Esophagus squamous epithelium (tissue), 4 donors: ENCODE measurements around the gene CXCL3.

Experiments
- CTCF ChIP-seq, 6 experiments: fragments of 450-650 bp in 4 of 6; fragments of 200-600 bp in 2 of 6; sonication (generic) in 2 of 6; IDR thresholded peaks; one replicate each; pipeline ENCODE4 v1.5.1; 2016 to 2019; ENCODE audit warnings: antibody characterized with exemption in 6 of 6, mild to moderate bottlenecking in 4 of 6, moderate library complexity in 4 of 6
- POLR2A ChIP-seq, 4 donors: fragments of 450-650 bp; IDR thresholded peaks; one replicate each; pipeline ENCODE4 v1.6.1; 2017; ENCODE audit warnings: antibody characterized with exemption in 4 of 4, mild to moderate bottlenecking in 4 of 4, moderate library complexity in 3 of 4

GRCh38 chr4:74041418-74041817 lies 2.9 kb upstream of the CXCL3 start:
- TF ChIP-seq CTCF (IDR thresholded peaks at IDR 0.05): no peak
- no peak for TF ChIP-seq POLR2A (IDR thresholded peaks at IDR 0.05)
